RWPE1 (cell line): ENCODE measurements around the gene KRT4.

Experiments used
- CTCF ChIA-PET: fragments of 350-600 bp; sonication (Branson Sonifier 250); formaldehyde crosslinking; extraction: SDS; loops from one replicate; lab custom pipeline; 2021; lab: Yijun Ruan, JAX
- POLR2A ChIA-PET: fragments of 400-600 bp; formaldehyde crosslinking; extraction: SDS; loops from one replicate; lab custom pipeline; 2020; ENCODE audit warnings: antibody characterized with exemption; ENCODE audit not compliant: low non-redundant PET; lab: Yijun Ruan, JAX
- DNase-seq: peaks from one replicate; pipeline ENCODE4 v3.0.0; 2012; ENCODE audit warnings: low spot score
- H3K27ac ChIP-seq: fragments of 450-650 bp; 2 replicates; pipeline ENCODE4 v1.5.1; 2017
- CTCF ChIP-seq: fragments of 450-650 bp; conservative IDR thresholded peaks from 2 replicates; pipeline ENCODE4 v1.5.1; 2017; ENCODE audit warnings: low read depth, mild to moderate bottlenecking

The KRT4 gene

GRCh38 chr12:52851787-52852186 is 37.9 kb upstream of the KRT4 start:
- POLR2A ChIA-PET, result no interaction called here
- CTCF ChIA-PET, result no interaction called here
- TF ChIP-seq CTCF, result no peak
- DNase-seq, result no peak
- no peak overlapping the region for H3K27ac ChIP-seq

- ChIA-PET CTCF (interaction anchor here (0.7 kb wide), 1 partner anchor 18 kb away, joined by 3 read pairs; no protein-coding TSS in a partner anchor), POLR2A (no interaction called here)
- TF ChIP-seq CTCF, result no peak
- no peak for DNase-seq
- H3K27ac ChIP-seq, result no peak overlapping the region
These were observed 36.8 kb upstream of the KRT4 start for GRCh38 chr12:52850681-52851080.

- CTCF ChIA-PET, result no interaction called here
- H3K27ac ChIP-seq, result no peak overlapping the region
- POLR2A ChIA-PET, result no interaction called here
- no peak for DNase-seq
- no peak for TF ChIP-seq CTCF
These were observed 35.6 kb upstream of the KRT4 start for GRCh38 chr12:52849511-52849910.

- peak within 1 kb of the TSS; percentile 52 for H3K27ac ChIP-seq
- no peak for DNase-seq
- CTCF ChIA-PET, result interaction anchor here (0.6 kb wide), 1 partner anchor 73 kb away, joined by 3 read pairs; no protein-coding TSS in a partner anchor
- POLR2A ChIA-PET, result no interaction called here
- TF ChIP-seq CTCF, result no peak
These were observed 34.8 kb upstream of the KRT4 start, which contains the start of gene KRT78 for GRCh38 chr12:52848661-52849255. Gene KRT78, minus strand, starts transcription at chr12:52848994. Its CDS starts 64 bp downstream, at chr12:52848930.

GRCh38 chr12:52847335-52848102 is 33.6 kb upstream of the KRT4 start:
- TF ChIP-seq CTCF, result no peak
- ChIA-PET POLR2A (no interaction called here), CTCF (interaction anchor here (0.5 kb wide), 1 partner anchor 16 kb away, joined by 4 read pairs; no protein-coding TSS in a partner anchor)
- peak; percentile 42 for DNase-seq
- peak overlapping the region; percentile 52 for H3K27ac ChIP-seq

GRCh38 chr12:52846356-52846970 is 32.5 kb upstream of the KRT4 start:
- TF ChIP-seq CTCF, result no peak
- no peak for DNase-seq
- H3K27ac ChIP-seq, result no peak overlapping the region
- ChIA-PET POLR2A (no interaction called here), CTCF (interaction anchor here (1.0 kb wide), 1 partner anchor 19 kb away, joined by 4 read pairs; no protein-coding TSS in a partner anchor)
